AG20443 (cell line): ENCODE results near the gene MDC1.
A peak's percentile ranks its signal among the peaks of the same experiment; 100 is the strongest.
"Not testable (repeated sequence)": the region's sequence is repeated elsewhere in the genome, so short reads cannot be mapped to it uniquely, and the experiment has no call there.

Source experiments
- DNase-seq: peaks from one replicate; pipeline ENCODE4 v3.0.0; 2012; ENCODE audit warnings: low spot score, mixed read lengths

Gene MDC1

DNA sequence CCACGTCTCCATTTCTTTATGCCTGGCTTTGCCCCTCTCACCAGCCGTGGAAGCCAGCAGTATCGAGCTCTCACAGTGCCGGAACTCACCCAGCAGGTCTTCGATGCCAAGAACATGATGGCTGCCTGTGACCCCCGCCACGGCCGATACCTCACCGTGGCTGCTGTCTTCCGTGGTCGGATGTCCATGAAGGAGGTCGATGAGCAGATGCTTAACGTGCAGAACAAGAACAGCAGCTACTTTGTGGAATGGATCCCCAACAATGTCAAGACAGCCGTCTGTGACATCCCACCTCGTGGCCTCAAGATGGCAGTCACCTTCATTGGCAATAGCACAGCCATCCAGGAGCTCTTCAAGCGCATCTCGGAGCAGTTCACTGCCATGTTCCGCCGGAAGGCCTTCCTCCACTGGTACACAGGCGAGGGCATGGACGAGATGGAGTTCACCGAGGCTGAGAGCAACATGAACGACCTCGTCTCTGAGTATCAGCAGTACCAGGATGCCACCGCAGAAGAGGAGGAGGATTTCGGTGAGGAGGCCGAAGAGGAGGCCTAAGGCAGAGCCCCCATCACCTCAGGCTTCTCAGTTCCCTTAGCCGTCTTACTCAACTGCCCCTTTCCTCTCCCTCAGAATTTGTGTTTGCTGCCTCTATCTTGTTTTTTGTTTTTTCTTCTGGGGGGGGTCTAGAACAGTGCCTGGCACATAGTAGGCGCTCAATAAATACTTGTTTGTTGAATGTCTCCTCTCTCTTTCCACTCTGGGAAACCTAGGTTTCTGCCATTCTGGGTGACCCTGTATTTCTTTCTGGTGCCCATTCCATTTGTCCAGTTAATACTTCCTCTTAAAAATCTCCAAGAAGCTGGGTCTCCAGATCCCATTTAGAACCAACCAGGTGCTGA, 7.0 kb upstream of the MDC1 start:
- not testable (repeated sequence) for DNase-seq

DNA sequence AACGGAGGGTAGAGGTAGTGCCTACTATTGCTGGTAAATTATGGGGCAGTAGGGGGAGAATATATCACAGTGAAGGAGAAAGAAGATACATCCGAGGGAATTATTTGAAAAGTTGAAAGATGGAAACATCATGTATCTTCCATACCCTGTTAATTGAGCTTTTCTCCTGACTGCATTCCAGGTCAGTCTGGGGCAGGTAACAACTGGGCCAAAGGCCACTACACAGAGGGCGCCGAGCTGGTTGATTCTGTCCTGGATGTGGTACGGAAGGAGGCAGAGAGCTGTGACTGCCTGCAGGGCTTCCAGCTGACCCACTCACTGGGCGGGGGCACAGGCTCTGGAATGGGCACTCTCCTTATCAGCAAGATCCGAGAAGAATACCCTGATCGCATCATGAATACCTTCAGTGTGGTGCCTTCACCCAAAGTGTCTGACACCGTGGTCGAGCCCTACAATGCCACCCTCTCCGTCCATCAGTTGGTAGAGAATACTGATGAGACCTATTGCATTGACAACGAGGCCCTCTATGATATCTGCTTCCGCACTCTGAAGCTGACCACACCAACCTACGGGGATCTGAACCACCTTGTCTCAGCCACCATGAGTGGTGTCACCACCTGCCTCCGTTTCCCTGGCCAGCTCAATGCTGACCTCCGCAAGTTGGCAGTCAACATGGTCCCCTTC, 6.2 kb upstream of the MDC1 start:
- DNase-seq: not testable (repeated sequence)

- peak; percentile 66 for DNase-seq
Observed at GRCh38 chr6:30722280-30723112, 5.4 kb upstream of the MDC1 start.

DNA sequence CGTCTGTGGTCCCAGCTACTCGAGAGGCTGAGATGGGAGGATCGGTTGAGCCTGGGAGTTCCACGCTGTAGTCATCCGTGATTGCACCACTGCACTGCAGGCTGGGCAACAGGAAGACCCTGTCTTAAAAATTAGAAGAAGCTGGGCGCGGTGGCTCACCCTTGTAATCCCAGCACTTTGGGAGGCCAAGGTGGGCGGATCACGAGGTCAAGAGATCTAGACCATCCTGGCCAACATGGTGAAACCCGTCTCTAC, 4.9 kb upstream of the MDC1 start:
- DNase-seq: not testable (repeated sequence)

- peak; percentile 92 for DNase-seq
Observed at GRCh38 chr6:30721198-30722024, 4.3 kb upstream of the MDC1 start.

DNA sequence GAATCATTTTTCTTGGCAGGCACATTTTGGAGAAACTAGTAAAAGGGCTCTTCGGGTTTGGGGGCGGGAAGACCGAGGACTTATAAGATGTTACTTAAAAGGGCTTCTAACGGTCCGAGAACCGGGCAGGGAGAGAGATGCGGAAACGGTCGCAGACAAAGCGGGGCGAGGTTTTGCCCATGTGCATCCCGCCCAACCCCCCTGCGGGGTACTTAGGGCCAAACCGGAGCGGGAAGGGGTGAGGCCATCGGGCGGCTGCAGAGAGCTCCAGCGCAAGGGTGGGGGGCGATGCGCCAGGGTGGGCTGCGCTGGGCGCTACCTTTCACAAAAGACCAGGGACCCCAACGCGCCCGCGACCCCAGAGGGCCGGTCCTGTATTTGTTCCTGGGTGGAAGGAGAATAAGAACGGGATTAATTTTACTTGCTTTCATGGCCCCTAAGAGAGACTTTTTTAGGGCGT, 3.7 kb upstream of the MDC1 start:
- peak; percentile 20 for DNase-seq

GRCh38 chr6:30719791-30720737, 3.0 kb upstream of the MDC1 start, which contains the start of gene TUBB:
TUBB (plus strand) TSS chr6:30720352; CDS start chr6:30720507, 155 bp downstream.
- DNase-seq: peak; percentile 93

DNA sequence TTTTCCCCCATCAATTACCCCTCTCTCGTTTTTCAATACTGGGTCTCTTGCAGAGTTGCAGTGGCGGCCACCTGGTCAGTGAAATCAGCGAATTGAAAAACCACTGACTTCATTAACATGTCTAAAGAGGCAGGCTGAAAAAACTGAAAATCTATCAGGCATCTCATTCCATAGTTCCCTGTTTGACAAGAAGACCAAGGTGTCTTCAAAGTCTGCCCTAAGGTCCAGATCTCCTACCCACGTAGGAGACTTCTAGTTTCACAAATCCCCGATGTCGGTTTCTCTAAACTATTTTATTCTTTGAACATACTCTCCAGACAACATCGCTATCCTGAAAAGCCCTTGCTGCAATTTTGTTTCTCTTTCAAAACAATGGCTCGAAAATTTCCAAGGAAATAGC, 2.3 kb upstream of the MDC1 start:
- no peak for DNase-seq

DNA sequence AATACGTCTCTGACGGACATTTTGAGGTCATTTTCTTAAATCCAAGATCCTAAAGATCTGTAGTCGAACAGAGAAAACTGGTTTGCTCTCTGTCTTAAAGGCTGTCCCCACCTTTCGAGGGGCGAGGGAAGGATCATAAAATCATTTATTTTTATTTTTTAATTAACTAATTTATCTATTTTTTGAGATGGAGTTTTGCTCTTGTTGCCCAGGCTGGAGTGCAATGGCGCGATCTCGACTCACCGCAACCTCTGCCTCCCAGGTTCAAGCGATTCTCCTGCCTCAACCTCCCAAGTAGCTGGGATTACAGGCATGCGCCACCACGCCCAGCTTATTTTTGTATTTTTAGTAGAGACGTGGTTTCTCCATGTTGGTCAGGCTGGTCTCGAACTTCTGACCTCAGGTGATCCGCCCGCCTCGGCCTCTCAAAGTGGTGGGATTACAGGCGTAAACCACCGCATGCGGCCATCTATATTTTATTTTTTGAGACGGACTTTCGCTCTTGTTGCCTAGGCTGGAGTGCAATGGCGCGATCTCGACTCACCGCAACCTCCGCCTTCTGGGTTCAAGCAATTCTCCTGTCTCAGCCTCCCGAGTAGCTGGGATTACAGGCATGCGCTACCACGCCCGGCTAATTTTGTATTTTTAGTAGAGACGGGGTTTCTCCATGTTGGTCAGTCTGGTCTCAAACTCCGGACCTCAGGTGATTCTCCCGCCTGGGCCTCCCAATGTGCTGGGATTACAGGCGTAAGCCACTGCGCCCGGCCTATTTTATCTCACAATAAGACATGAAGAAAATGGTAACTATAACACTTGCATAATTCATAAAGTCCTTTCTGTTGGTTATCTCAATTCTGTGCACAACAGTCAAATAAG, 1.0 kb upstream of the MDC1 start:
- not testable (repeated sequence) for DNase-seq

DNA sequence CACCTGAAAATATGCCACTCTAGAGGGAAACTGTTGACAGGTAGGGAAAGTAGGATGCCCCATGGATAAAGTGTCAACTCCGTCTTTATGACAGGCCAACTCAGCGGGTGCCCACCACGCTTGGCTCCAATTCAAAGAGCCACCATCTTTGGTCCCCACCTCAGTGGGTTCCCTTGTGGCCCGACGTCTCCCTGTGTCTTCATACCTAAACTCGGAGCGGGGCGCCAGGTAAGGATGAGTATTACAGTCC, 277 bp downstream of the MDC1 start:
- no peak for DNase-seq

DNA sequence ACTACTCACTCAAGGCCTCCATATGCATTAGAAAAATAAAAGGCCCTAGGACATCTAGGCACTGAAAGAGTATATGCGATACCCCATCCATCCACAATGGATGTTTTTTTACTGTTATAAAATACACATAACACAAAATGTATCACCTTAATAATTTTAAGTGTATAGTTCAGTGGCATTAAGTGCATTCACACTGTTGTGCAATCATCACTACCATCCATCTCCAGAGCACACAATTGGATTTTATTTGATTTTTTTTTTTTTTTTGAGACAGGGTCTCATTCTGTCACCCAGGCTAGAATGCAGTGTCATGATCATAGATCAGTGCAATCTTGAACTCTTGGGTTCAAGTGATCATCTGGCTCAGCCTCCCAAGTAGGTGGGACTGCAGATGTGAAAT, 2.8 kb downstream of the MDC1 start:
- no peak for DNase-seq

DNA sequence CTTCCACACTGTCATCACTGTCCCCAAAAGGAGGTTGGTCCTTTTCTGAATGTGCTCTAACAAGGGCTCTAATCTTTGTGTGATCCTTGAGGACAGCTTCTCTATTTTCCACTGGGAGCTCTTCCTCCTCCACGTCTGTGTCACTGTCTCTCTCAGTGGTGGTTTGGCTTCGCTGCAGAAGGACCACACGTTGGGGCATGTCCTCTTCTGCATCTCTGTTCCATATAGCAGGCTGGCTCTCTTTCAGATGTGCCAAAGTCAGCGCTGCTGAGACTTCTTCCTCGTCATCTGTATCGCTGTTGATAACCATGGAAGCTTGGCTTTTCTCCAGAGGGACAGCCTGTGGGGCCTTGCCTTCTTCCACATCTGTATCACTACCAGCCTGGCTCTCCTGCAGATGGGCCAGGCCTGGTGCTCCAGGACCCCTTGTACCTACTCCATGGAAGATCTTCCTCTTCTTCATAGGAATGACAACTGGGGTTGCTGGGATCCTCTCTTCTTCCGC, 4.6 kb downstream of the MDC1 start:
- DNase-seq: no peak

- no peak for DNase-seq
Observed at GRCh38 chr6:30711758-30712380, 5.2 kb downstream of the MDC1 start.

DNA sequence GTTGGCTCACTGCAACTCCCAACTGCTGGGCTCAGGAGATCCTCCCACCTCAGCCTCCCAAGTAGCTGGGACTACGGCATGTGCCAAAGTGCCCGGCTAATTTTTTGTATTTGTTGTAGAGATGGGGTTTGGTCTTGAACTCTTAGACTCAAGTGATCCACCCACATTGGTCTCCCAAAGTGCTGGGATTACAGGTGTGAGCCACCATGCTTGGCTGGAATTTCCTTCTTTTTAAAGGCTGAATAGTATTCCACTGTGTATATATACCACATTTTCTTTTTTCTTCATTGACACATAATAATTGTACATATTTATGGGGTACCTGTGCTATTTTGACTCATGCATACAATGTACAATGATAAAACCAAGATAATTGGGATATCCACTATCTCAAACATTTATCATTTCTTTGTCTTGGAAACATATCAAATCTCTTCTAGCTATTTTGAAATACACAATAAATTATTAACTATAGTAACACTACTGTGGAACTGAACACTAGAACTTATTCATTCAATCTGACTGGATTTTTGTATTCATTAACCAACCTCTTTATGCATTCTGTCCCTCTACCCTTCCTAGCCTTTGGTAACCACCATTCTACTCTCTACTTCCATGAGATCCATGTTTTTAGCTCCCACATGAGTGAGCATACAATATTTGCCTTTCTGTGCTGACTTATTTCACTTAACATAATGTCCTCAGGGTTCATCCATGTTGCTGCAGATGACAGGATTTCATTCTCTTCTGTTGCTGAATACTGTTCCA, 7.8 kb downstream of the MDC1 start:
- no peak for DNase-seq

GRCh38 chr6:30707281-30707850, 9.7 kb downstream of the MDC1 start:
- DNase-seq: no peak

GRCh38 chr6:30705620-30706019, 11.5 kb downstream of the MDC1 start:
- DNase-seq: no peak

DNA sequence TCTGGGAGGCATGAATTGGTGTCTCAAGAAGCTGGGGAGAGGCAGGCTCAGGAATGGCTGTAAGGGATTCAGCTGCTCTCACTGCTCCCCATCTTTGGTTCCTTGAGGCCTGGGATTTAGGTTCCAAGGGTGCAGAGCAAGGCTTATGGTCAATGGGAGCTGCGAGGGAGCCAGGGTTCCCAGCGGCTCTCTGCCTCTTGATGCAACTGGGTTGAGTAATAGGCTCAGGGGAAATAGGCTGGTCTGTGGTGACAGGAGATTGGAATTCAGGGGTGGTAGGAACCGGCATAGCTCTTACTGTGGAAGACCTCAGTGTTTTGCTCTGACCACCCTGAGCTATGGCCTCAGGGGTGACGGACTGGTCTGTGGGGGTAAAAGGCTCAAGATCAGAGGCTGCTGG, 13.3 kb downstream of the MDC1 start:
- no peak for DNase-seq

DNA sequence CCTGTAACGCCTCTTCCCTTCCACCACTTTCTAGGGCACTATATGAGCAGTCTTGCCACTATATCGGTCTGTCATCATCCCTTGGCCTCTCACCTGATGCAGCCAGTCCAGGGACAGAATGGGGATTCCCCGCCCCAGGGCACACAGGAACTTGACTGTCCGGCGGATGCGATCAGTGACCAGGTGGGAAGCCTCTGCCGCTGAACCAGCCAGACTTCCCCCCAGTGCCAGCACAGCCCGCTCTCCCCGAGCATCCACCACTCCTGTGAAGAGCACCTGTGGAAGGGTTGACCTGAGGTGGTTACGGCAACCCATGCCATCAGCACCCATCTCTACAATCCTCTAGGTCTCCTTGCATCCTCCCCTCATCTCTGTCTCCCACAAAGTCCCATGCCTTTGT, 14.1 kb downstream of the MDC1 start:
- DNase-seq: no peak
